HepG2 (cell line): ENCODE results near the gene AP4S1. TPM values are rescaled to one million over a fixed set of nuclear protein-coding genes. Genes with fewer than 3 reads are reported as not detected.

Source experiments
- RARG ChIP-seq: sonication (generic); formaldehyde crosslinking; IDR thresholded peaks from 2 replicates; pipeline ENCODE4 v1.4.0; 2020; ENCODE audit warnings: low read depth, mild to moderate bottlenecking, missing genetic modification reagents
- TBX2 ChIP-seq: sonication (generic); formaldehyde crosslinking; IDR thresholded peaks from 2 replicates; pipeline ENCODE4 v1.5.0; 2020; ENCODE audit warnings: missing genetic modification reagents, mild to moderate bottlenecking, borderline replicate concordance
- XBP1 ChIP-seq: sonication (generic); formaldehyde crosslinking; IDR thresholded peaks from 2 replicates; pipeline ENCODE4 v1.5.0; 2020; ENCODE audit warnings: missing genetic modification reagents
- ZBTB21 ChIP-seq: sonication (generic); formaldehyde crosslinking; IDR thresholded peaks from 2 replicates; pipeline ENCODE4 v1.4.0; 2020; ENCODE audit warnings: missing genetic modification reagents
- ZC3H4 ChIP-seq: sonication (generic); formaldehyde crosslinking; IDR thresholded peaks from 2 replicates; pipeline ENCODE4 v1.4.0; 2020; ENCODE audit warnings: missing genetic modification reagents, borderline replicate concordance
- ZNF326 ChIP-seq: sonication (generic); formaldehyde crosslinking; IDR thresholded peaks from 2 replicates; pipeline ENCODE4 v1.4.0; 2020; ENCODE audit warnings: missing genetic modification reagents, borderline replicate concordance
- ZNF484 ChIP-seq: sonication (generic); formaldehyde crosslinking; IDR thresholded peaks from 2 replicates; pipeline ENCODE4 v1.5.1; 2020; ENCODE audit warnings: mild to moderate bottlenecking, low read depth, missing genetic modification reagents, borderline replicate concordance
- ZZZ3 ChIP-seq: sonication (generic); formaldehyde crosslinking; IDR thresholded peaks from 2 replicates; pipeline ENCODE4 v1.4.0; 2020; ENCODE audit warnings: missing genetic modification reagents, mild to moderate bottlenecking, borderline replicate concordance
- polyA plus RNA-seq, 8 experiments: library from polyadenylated mRNA; depleted of rRNA in 3 of 8; stranded (reverse) in 7 of 8; unstranded in 1 of 8; fragments of >200 nt; fragmentation: Illumina TruSeq in 4 of 8; extraction: Trizol in 4 of 8; gene quantifications; 2 replicates each; pipeline versions ENCODE4 v1.2.1 to v1.2.3, GENCODE V29; 2011 to 2016; ENCODE audit warnings: low read depth in 4 of 8, missing spikeins in 1 of 8, mixed read lengths in 1 of 8; ENCODE audit not compliant: insufficient read depth in 1 of 8
- total RNA-seq, 5 experiments: library from RNA; depleted of rRNA; stranded (reverse); fragments of >200 nt; fragmentation: Illumina TruSeq; extraction: Trizol; gene quantifications; 2 replicates each; pipeline ENCODE4 v1.2.3, GENCODE V29; 2016; ENCODE audit warnings: low read depth in 1 of 5
- TF ChIP-seq, protein P1 (sequence below): sonication (generic); formaldehyde crosslinking; IDR thresholded peaks from 2 replicates; pipeline ENCODE4 v1.4.0; 2020; ENCODE audit warnings: mild to moderate bottlenecking, missing genetic modification reagents
- TF ChIP-seq, protein P2 (sequence below): sonication (generic); formaldehyde crosslinking; IDR thresholded peaks from 2 replicates; pipeline ENCODE4 v1.4.0; 2020; ENCODE audit warnings: mild to moderate bottlenecking, missing genetic modification reagents, borderline replicate concordance
- TF ChIP-seq, protein P3 (sequence below): IDR thresholded peaks from 2 replicates; pipeline ENCODE4 v1.6.1; 2016; ENCODE audit warnings: control low read depth
- TF ChIP-seq, protein P4 (sequence below): sonication (generic); formaldehyde crosslinking; IDR thresholded peaks from 2 replicates; pipeline ENCODE4 v1.4.0; 2020; ENCODE audit warnings: missing genetic modification reagents, borderline replicate concordance

AP4S1 gene
- total and polyA plus RNA-seq, 2 of the 13 experiments (the other 11 are each of a cell fraction or from before 2014, with no cell fraction given) = 3.9 to 21.1 TPM

DNA sequence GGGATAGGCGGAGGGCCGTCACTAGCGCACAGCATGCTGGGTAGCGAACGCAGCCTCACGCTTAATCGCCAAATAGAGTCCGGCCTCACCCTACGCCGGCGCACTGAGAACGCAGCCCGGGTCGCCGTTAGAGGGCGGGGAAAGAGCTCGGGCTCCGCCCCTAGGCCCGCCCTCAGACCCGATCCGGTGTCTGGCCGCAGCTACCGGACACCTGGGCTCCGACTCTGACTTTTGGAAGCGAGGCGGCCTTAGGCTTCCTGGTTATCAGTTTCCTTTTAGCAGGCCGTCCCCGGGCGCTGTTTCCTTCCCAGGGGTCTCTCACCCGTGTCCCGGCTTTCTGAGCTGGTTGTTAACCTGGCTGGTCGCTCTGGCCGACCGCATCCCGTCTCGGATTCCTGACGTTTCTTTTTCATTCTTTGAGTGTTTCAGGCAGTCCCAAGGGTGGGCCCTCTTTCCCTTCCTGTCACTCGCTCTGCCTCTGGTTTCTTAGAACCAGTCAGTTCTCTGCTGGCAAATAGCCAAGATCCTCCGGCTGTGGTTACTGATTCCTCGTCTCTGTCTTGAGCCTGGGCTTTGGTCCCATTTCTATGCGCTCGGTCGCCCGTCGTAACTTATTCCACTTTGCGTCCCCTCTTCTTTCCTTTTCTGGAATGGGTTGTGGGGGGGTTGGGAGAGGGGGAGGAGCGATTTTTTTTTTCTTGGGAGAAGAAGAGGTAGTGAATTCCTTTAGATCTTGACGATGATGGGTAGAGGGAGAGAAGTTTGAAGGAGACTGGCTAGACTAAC, 1.2 kb downstream of the AP4S1 start (continued):
- TF ChIP-seq, protein P1, sequence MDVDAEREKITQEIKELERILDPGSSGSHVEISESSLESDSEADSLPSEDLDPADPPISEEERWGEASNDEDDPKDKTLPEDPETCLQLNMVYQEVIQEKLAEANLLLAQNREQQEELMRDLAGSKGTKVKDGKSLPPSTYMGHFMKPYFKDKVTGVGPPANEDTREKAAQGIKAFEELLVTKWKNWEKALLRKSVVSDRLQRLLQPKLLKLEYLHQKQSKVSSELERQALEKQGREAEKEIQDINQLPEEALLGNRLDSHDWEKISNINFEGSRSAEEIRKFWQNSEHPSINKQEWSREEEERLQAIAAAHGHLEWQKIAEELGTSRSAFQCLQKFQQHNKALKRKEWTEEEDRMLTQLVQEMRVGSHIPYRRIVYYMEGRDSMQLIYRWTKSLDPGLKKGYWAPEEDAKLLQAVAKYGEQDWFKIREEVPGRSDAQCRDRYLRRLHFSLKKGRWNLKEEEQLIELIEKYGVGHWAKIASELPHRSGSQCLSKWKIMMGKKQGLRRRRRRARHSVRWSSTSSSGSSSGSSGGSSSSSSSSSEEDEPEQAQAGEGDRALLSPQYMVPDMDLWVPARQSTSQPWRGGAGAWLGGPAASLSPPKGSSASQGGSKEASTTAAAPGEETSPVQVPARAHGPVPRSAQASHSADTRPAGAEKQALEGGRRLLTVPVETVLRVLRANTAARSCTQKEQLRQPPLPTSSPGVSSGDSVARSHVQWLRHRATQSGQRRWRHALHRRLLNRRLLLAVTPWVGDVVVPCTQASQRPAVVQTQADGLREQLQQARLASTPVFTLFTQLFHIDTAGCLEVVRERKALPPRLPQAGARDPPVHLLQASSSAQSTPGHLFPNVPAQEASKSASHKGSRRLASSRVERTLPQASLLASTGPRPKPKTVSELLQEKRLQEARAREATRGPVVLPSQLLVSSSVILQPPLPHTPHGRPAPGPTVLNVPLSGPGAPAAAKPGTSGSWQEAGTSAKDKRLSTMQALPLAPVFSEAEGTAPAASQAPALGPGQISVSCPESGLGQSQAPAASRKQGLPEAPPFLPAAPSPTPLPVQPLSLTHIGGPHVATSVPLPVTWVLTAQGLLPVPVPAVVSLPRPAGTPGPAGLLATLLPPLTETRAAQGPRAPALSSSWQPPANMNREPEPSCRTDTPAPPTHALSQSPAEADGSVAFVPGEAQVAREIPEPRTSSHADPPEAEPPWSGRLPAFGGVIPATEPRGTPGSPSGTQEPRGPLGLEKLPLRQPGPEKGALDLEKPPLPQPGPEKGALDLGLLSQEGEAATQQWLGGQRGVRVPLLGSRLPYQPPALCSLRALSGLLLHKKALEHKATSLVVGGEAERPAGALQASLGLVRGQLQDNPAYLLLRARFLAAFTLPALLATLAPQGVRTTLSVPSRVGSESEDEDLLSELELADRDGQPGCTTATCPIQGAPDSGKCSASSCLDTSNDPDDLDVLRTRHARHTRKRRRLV (CRISPR knock-in tag) = peak; percentile 97
- TF ChIP-seq TBX2 (CRISPR knock-in tag) (peak; percentile 84), XBP1 (CRISPR knock-in tag) (peak; percentile 76; the same call in 1 of the 2 replicates), ZNF326 (CRISPR knock-in tag) (no peak), ZNF484 (CRISPR knock-in tag) (no peak), ZBTB21 (CRISPR knock-in tag) (no peak; the same call in 1 of the 2 replicates), ZC3H4 (peak; percentile 84; the same call in 1 of the 2 replicates), RARG (CRISPR knock-in tag) (no peak), ZZZ3 (peak; percentile 79; the same call in 1 of the 2 replicates)
- TF ChIP-seq, protein P2, sequence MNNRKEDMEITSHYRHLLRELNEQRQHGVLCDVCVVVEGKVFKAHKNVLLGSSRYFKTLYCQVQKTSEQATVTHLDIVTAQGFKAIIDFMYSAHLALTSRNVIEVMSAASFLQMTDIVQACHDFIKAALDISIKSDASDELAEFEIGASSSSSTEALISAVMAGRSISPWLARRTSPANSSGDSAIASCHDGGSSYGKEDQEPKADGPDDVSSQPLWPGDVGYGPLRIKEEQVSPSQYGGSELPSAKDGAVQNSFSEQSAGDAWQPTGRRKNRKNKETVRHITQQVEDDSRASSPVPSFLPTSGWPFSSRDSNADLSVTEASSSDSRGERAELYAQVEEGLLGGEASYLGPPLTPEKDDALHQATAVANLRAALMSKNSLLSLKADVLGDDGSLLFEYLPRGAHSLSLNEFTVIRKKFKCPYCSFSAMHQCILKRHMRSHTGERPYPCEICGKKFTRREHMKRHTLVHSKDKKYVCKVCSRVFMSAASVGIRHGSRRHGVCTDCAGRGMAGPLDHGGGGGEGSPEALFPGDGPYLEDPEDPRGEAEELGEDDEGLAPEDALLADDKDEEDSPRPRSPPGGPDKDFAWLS (CRISPR knock-in tag) = no peak; the same call in 1 of the 2 replicates
- TF ChIP-seq, protein P3, sequence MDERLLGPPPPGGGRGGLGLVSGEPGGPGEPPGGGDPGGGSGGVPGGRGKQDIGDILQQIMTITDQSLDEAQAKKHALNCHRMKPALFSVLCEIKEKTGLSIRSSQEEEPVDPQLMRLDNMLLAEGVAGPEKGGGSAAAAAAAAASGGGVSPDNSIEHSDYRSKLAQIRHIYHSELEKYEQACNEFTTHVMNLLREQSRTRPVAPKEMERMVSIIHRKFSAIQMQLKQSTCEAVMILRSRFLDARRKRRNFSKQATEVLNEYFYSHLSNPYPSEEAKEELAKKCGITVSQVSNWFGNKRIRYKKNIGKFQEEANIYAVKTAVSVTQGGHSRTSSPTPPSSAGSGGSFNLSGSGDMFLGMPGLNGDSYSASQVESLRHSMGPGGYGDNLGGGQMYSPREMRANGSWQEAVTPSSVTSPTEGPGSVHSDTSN (CRISPR knock-in tag) = no peak
- TF ChIP-seq, protein P4, sequence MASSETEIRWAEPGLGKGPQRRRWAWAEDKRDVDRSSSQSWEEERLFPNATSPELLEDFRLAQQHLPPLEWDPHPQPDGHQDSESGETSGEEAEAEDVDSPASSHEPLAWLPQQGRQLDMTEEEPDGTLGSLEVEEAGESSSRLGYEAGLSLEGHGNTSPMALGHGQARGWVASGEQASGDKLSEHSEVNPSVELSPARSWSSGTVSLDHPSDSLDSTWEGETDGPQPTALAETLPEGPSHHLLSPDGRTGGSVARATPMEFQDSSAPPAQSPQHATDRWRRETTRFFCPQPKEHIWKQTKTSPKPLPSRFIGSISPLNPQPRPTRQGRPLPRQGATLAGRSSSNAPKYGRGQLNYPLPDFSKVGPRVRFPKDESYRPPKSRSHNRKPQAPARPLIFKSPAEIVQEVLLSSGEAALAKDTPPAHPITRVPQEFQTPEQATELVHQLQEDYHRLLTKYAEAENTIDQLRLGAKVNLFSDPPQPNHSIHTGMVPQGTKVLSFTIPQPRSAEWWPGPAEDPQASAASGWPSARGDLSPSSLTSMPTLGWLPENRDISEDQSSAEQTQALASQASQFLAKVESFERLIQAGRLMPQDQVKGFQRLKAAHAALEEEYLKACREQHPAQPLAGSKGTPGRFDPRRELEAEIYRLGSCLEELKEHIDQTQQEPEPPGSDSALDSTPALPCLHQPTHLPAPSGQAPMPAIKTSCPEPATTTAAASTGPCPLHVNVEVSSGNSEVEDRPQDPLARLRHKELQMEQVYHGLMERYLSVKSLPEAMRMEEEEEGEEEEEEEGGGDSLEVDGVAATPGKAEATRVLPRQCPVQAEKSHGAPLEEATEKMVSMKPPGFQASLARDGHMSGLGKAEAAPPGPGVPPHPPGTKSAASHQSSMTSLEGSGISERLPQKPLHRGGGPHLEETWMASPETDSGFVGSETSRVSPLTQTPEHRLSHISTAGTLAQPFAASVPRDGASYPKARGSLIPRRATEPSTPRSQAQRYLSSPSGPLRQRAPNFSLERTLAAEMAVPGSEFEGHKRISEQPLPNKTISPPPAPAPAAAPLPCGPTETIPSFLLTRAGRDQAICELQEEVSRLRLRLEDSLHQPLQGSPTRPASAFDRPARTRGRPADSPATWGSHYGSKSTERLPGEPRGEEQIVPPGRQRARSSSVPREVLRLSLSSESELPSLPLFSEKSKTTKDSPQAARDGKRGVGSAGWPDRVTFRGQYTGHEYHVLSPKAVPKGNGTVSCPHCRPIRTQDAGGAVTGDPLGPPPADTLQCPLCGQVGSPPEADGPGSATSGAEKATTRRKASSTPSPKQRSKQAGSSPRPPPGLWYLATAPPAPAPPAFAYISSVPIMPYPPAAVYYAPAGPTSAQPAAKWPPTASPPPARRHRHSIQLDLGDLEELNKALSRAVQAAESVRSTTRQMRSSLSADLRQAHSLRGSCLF (CRISPR knock-in tag) = no peak
